Astrocyte (in vitro differentiated cells and primary cell): ENCODE data around the gene LRRC17. TPM values are rescaled to one million over a fixed set of nuclear protein-coding genes. Genes with fewer than 3 reads are reported as not detected.
A peak's percentile ranks its signal among the peaks of the same experiment; 100 is the strongest.

Source experiments
- DNase-seq: peaks from one replicate; pipeline ENCODE4 v3.0.0-alpha.2; 2010; ENCODE audit warnings: low read depth
- FAIRE-seq: peaks from 2 replicates; lab custom pipeline; 2011; peaks lifted over from hg19 to GRCh38; lab: Jason Lieb, UNC
- H2AFZ ChIP-seq: 2 replicates; pipeline ENCODE4 v1.6.0; 2012; ENCODE audit warnings: low read depth, low read length, inconsistent platforms
- H3K27ac ChIP-seq: 2 replicates; pipeline ENCODE4 v1.5.1; 2011; ENCODE audit warnings: low read depth, low read length, inconsistent platforms
- H3K27me3 ChIP-seq: 2 replicates; pipeline ENCODE4 v1.6.0; 2011; ENCODE audit warnings: low read length, inconsistent platforms; ENCODE audit not compliant: insufficient read depth
- H3K36me3 ChIP-seq: 2 replicates; pipeline ENCODE4 v1.5.1; 2011; ENCODE audit warnings: low read length, inconsistent platforms; ENCODE audit not compliant: insufficient read depth
- H3K4me1 ChIP-seq: 2 replicates; pipeline ENCODE4 v1.5.1; 2011; ENCODE audit warnings: low read length, inconsistent platforms; ENCODE audit not compliant: insufficient read depth
- H3K4me2 ChIP-seq: 2 replicates; pipeline ENCODE4 v1.6.0; 2012; ENCODE audit warnings: low read length, inconsistent platforms
- H3K4me3 ChIP-seq: 2 replicates; pipeline ENCODE4 v1.5.1; 2011; ENCODE audit warnings: low read depth, mild to moderate bottlenecking, low read length, inconsistent platforms; ENCODE audit not compliant: insufficient read depth
- H3K79me2 ChIP-seq: 2 replicates; pipeline ENCODE4 v1.6.0; 2012; ENCODE audit warnings: mild to moderate bottlenecking, low read length, inconsistent platforms; ENCODE audit not compliant: insufficient read depth
- H3K9ac ChIP-seq: 2 replicates; pipeline ENCODE4 v1.6.0; 2012; ENCODE audit warnings: mild to moderate bottlenecking, low read length, inconsistent platforms
- H3K9me3 ChIP-seq: 2 replicates; pipeline ENCODE4 v1.5.1; 2012; ENCODE audit warnings: low read depth, mild to moderate bottlenecking, low read length, inconsistent platforms; ENCODE audit not compliant: insufficient read depth
- H4K20me1 ChIP-seq: 2 replicates; pipeline ENCODE4 v1.6.0; 2012; ENCODE audit warnings: low read length, inconsistent platforms; ENCODE audit not compliant: insufficient read depth
- H3K27ac Mint-ChIP-seq: one replicate; pipeline ENCODE4 v1.8.0; 2021; ENCODE audit warnings: mild to moderate bottlenecking, mixed read lengths; ENCODE audit not compliant: unreplicated experiment
- H3K27me3 Mint-ChIP-seq: one replicate; pipeline ENCODE4 v1.8.0; 2021; ENCODE audit warnings: low read depth, mixed read lengths; ENCODE audit not compliant: unreplicated experiment
- H3K36me3 Mint-ChIP-seq: one replicate; pipeline ENCODE4 v1.8.0; 2021; ENCODE audit warnings: low read depth, mixed read lengths; ENCODE audit not compliant: unreplicated experiment
- H3K4me1 Mint-ChIP-seq: one replicate; pipeline ENCODE4 v1.8.0; 2021; ENCODE audit warnings: low read depth, mixed read lengths; ENCODE audit not compliant: unreplicated experiment
- H3K4me3 Mint-ChIP-seq: one replicate; pipeline ENCODE4 v1.8.0; 2021; ENCODE audit warnings: mild to moderate bottlenecking, moderate library complexity, mixed read lengths; ENCODE audit not compliant: unreplicated experiment
- H3K9me3 Mint-ChIP-seq: one replicate; pipeline ENCODE4 v1.8.0; 2021; ENCODE audit warnings: mild to moderate bottlenecking, mixed read lengths; ENCODE audit not compliant: unreplicated experiment
- CTCF ChIP-seq: IDR thresholded peaks from 2 replicates; pipeline ENCODE4 v1.5.1; 2011; ENCODE audit warnings: low read depth, mild to moderate bottlenecking, inconsistent platforms, low read length, moderate library complexity; ENCODE audit not compliant: insufficient read depth
- EZH2 ChIP-seq: IDR thresholded peaks from 2 replicates; pipeline ENCODE4 v1.6.1; 2012; ENCODE audit warnings: mild to moderate bottlenecking, low read length, inconsistent platforms; ENCODE audit not compliant: insufficient read depth
- total RNA-seq: library from RNA; stranded (reverse); gene quantifications from 2 replicates; pipeline ENCODE4 v1.2.1, GENCODE V29; 2021

LRRC17 gene
- total RNA-seq, 1 donor from 2014 or later, result 63.4 TPM

DNA sequence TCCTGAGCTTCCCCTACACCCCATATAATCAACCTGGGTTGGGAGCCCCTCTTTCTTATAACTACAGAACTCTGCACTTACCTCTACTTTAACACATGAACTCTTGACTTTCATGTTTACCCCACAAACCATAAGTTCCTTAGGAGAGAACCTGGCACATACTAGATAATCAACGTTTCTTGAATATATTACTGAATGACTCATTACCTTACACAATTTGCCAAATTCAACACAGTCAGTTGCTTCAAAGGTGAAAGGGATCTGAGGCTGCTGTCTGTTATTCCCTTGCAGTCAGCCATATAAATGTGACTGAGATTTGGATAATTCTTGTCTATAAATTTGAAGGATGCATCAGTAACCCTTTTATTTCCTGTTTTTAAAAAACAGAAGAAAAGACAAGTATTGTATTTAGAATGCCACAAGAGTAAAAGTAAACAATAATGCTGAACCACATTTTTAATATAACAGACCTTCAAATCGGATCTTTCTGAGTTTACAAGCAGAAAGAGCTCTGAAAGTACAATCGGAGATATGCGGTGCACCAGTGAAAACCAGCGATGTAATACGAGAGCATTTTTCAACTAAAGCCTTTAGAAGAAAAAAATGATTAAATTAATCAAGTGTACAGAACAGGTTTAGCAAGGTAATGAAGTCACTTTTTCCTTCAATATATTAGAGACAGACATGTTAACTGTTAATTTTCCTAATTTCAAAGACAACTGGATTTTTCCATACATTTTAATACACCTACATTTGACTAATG is 29.5 kb upstream of the LRRC17 start:
- peak; percentile 34 for FAIRE-seq
- TF ChIP-seq CTCF (no peak), EZH2 (no peak)
- peaks cover under 1% of the 10 kb centered on the region for H3K9me3 Mint-ChIP-seq
- H3K27ac ChIP-seq, result peak overlapping the region; percentile 28
- no peaks in the 10 kb centered on the region for H3K4me1 Mint-ChIP-seq
- no peaks in the 10 kb centered on the region for H3K79me2 ChIP-seq
- no peaks in the 10 kb centered on the region for H3K27me3 Mint-ChIP-seq
- H3K4me3 ChIP-seq, result no peak overlapping the region
- peak overlapping the region; percentile 26 for H3K4me2 ChIP-seq
- no peak overlapping the region for H3K27ac Mint-ChIP-seq
- DNase-seq, result peak; percentile 86
- peaks cover 9% of the 10 kb centered on the region for H3K4me1 ChIP-seq
- H4K20me1 ChIP-seq, result no peaks in the 10 kb centered on the region
- H3K36me3 Mint-ChIP-seq, result no peaks in the 10 kb centered on the region
- no peak overlapping the region for H3K4me3 Mint-ChIP-seq
- no peaks in the 10 kb centered on the region for H3K27me3 ChIP-seq
- H3K36me3 ChIP-seq, result no peaks in the 10 kb centered on the region
- no peak overlapping the region for H3K9ac ChIP-seq
- H2AFZ ChIP-seq, result no peak overlapping the region
- H3K9me3 ChIP-seq, result no peaks in the 10 kb centered on the region

DNA sequence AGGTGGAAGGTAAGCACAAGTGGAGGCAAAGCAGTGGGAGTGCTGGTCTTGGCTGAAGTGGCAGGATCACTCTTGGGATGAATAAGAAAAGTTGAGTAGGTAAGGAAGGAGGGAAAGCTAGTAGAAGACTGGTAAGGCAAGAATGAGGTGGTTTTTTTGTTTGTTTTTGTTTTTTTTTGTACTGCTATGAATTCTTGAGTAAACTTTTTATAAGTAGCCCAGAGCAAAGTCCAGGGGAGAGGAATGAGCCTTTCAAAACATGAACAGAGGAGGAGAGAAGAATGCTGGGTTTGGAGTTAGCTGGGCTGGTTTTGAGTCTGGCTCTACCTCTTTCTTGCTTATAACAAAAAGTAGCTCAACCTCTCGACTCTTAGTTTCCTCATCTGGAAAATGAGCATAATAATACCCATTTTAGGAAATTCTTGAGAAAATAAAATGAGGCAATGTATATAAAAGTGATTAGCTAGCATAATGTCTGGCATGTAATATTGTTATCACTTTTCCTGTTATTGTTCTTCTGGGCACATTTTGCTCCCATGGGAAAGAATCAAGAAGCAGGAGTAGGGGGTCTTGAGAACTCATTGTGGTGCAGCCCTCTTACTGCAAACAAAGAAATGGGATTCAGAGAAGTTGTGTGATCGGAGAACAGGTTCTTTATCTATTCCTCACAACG is 24.1 kb upstream of the LRRC17 start:
- Histone ChIP-seq H3K9me3 (no peaks in the 10 kb centered on the region), H4K20me1 (no peaks in the 10 kb centered on the region), H3K36me3 (no peaks in the 10 kb centered on the region), H3K79me2 (no peaks in the 10 kb centered on the region), H3K4me2 (no peak overlapping the region), H3K9ac (no peak overlapping the region), H3K27ac (no peak overlapping the region), H3K4me1 (peaks cover 32% of the 10 kb centered on the region), H3K27me3 (no peaks in the 10 kb centered on the region), H3K4me3 (no peak overlapping the region), H2AFZ (no peak overlapping the region)
- H3K36me3 Mint-ChIP-seq, result no peaks in the 10 kb centered on the region
- peaks cover 4% of the 10 kb centered on the region for H3K9me3 Mint-ChIP-seq
- no peak for TF ChIP-seq EZH2
- TF ChIP-seq CTCF, result no peak
- H3K4me3 Mint-ChIP-seq, result no peak overlapping the region
- H3K27ac Mint-ChIP-seq, result no peak overlapping the region
- H3K27me3 Mint-ChIP-seq, result no peaks in the 10 kb centered on the region
- H3K4me1 Mint-ChIP-seq, result peaks cover 14% of the 10 kb centered on the region
- FAIRE-seq (peak; percentile 13), DNase-seq (no peak)

DNA sequence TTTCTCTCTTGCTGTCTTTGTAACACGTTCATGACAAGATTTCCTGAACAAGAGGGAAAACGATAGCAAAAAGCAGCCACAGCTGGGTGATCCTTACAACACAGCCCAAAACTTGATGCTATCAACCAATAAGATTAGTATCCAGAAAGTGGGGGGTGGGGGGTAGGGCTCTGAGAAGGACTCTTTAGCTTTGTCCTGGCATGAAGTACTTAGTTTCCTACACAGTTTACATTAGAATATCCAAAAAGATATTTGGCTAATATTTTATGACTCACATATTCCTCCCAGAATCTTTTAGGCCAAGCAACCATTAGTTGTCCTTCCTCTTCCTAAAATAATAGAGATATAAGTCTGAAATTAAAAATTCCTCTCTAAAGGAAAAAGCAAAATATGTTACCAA is 22.9 kb upstream of the LRRC17 start:
- Histone ChIP-seq H3K27me3 (no peaks in the 10 kb centered on the region), H4K20me1 (no peaks in the 10 kb centered on the region), H3K4me3 (no peak overlapping the region), H3K4me1 (peaks cover 32% of the 10 kb centered on the region), H2AFZ (no peak overlapping the region), H3K9me3 (no peaks in the 10 kb centered on the region), H3K36me3 (no peaks in the 10 kb centered on the region), H3K9ac (peak overlapping the region; percentile 66), H3K27ac (peak overlapping the region; percentile 84), H3K4me2 (peak overlapping the region; percentile 62), H3K79me2 (no peaks in the 10 kb centered on the region)
- Mint-ChIP-seq H3K4me1 (peaks cover 17% of the 10 kb centered on the region), H3K9me3 (peaks cover 4% of the 10 kb centered on the region), H3K36me3 (no peaks in the 10 kb centered on the region), H3K27me3 (no peaks in the 10 kb centered on the region), H3K4me3 (no peak overlapping the region), H3K27ac (peak overlapping the region; percentile 73)
- DNase-seq (no peak), FAIRE-seq (no peak)
- TF ChIP-seq EZH2, result no peak
- no peak for TF ChIP-seq CTCF
